ENCODE measurements around the gene FNDC3B.

Gene FNDC3B

GRCh38 chr3:172147113-172147818 lies 107.9 kb downstream of the FNDC3B start:
- Histone ChIP-seq H3K9me3 (no peaks in the 10 kb centered on the region), H3K4me1 (no peaks in the 10 kb centered on the region; the same call in 1 of the 2 replicates), H3K27me3 (no peaks in the 10 kb centered on the region), H3K4me3 (ENCODE audit: low read depth, low read length) (no peak overlapping the region), H3K36me3 (no peaks in the 10 kb centered on the region)
- no peak for TF ChIP-seq CTCF (IDR thresholded peaks at IDR 0.05; ENCODE audit: low read depth, low read length)
- no peak for DNase-seq

GRCh38 chr3:172148241-172148640 lies 108.9 kb downstream of the FNDC3B start:
- DNase-seq, result no peak
- no peak for TF ChIP-seq CTCF (IDR thresholded peaks at IDR 0.05; ENCODE audit: low read depth, low read length)
- Histone ChIP-seq H3K4me1 (peaks cover 6% of the 10 kb centered on the region), H3K36me3 (no peaks in the 10 kb centered on the region), H3K27me3 (no peaks in the 10 kb centered on the region), H3K4me3 (ENCODE audit: low read depth, low read length) (no peak overlapping the region), H3K9me3 (no peaks in the 10 kb centered on the region)

- Histone ChIP-seq H3K4me3 (ENCODE audit: low read depth, low read length) (no peak overlapping the region), H3K4me1 (peaks cover 13% of the 10 kb centered on the region), H3K9me3 (no peaks in the 10 kb centered on the region), H3K27me3 (no peaks in the 10 kb centered on the region), H3K36me3 (no peaks in the 10 kb centered on the region)
- no peak for DNase-seq
- TF ChIP-seq CTCF (IDR thresholded peaks at IDR 0.05; ENCODE audit: low read depth, low read length), result no peak
These were observed 109.6 kb downstream of the FNDC3B start for GRCh38 chr3:172148702-172149565.

- peaks cover 16% of the 10 kb centered on the region for H3K4me1 ChIP-seq
- H3K9me3 ChIP-seq, result no peaks in the 10 kb centered on the region
- no peaks in the 10 kb centered on the region for H3K36me3 ChIP-seq
- no peak overlapping the region for H3K4me3 ChIP-seq (ENCODE audit: low read depth, low read length)
- no peak for TF ChIP-seq CTCF (IDR thresholded peaks at IDR 0.05; ENCODE audit: low read depth, low read length)
- no peak for DNase-seq
- no peaks in the 10 kb centered on the region for H3K27me3 ChIP-seq
These were observed 110.9 kb downstream of the FNDC3B start for GRCh38 chr3:172150268-172150667.

- no peak for TF ChIP-seq CTCF (IDR thresholded peaks at IDR 0.05; ENCODE audit: low read depth, low read length)
- no peak overlapping the region for H3K4me3 ChIP-seq (ENCODE audit: low read depth, low read length)
- H3K4me1 ChIP-seq, result peaks cover 20% of the 10 kb centered on the region
- DNase-seq, result no peak
- no peaks in the 10 kb centered on the region for H3K36me3 ChIP-seq
- H3K9me3 ChIP-seq, result no peaks in the 10 kb centered on the region
- no peaks in the 10 kb centered on the region for H3K27me3 ChIP-seq
These were observed 111.7 kb downstream of the FNDC3B start for GRCh38 chr3:172150913-172151650.

All from BE2C (cell line).